MCF 10A (cell line): ENCODE results near the gene FCRL2. TPM values are rescaled to one million over a fixed set of nuclear protein-coding genes. Genes with fewer than 3 reads are reported as not detected.

Source experiments
- BruUV-seq: library from RNA; stranded (reverse); fragments of 400-500 nt; replicated peaks from 2 replicates; lab custom pipeline; 2021; lab: Mats Ljungman, UMichigan
- CTCF ChIA-PET: fragments of 300-600 bp; sonication (Branson Sonifier 250); formaldehyde crosslinking; extraction: SDS; loops from one replicate; lab custom pipeline; 2021; ENCODE audit warnings: antibody characterized with exemption, inconsistent platforms; lab: Yijun Ruan, JAX
- POLR2A ChIA-PET: fragments of 300-600, 350-650 bp; sonication (Branson Sonifier 250); formaldehyde crosslinking; extraction: SDS; loops from one replicate; lab custom pipeline; 2020; ENCODE audit warnings: antibody characterized with exemption, inconsistent platforms; lab: Yijun Ruan, JAX
- DNase-seq: peaks from one replicate; pipeline ENCODE4 v3.0.0-alpha.2; 2018; ENCODE audit not compliant: unreplicated experiment
- H3K27ac Mint-ChIP-seq: one replicate; pipeline ENCODE4 v1.8.0; 2022; ENCODE audit warnings: mild to moderate bottlenecking, low read depth, mixed read lengths; ENCODE audit not compliant: unreplicated experiment
- H3K27me3 Mint-ChIP-seq: one replicate; pipeline ENCODE4 v1.8.0; 2022; ENCODE audit warnings: mixed read lengths; ENCODE audit not compliant: insufficient read depth, unreplicated experiment
- H3K36me3 Mint-ChIP-seq: one replicate; pipeline ENCODE4 v1.8.0; 2022; ENCODE audit warnings: mild to moderate bottlenecking, moderate library complexity, mixed read lengths; ENCODE audit not compliant: insufficient read depth, unreplicated experiment
- H3K4me1 Mint-ChIP-seq: one replicate; pipeline ENCODE4 v1.8.0; 2022; ENCODE audit warnings: mixed read lengths; ENCODE audit not compliant: insufficient read depth, unreplicated experiment
- H3K4me3 Mint-ChIP-seq: one replicate; pipeline ENCODE4 v1.8.0; 2022; ENCODE audit warnings: mild to moderate bottlenecking, moderate library complexity, mixed read lengths; ENCODE audit not compliant: unreplicated experiment
- H3K9me3 Mint-ChIP-seq: one replicate; pipeline ENCODE4 v1.8.0; 2022; ENCODE audit warnings: mixed read lengths; ENCODE audit not compliant: unreplicated experiment
- intact Hi-C: fragments of 100-400 bp; cut with micrococcal nuclease; formaldehyde crosslinking; loops from 2 replicates; pipeline ENCODE4 v1.14.1; 2022
- total RNA-seq: library from RNA; stranded (reverse); gene quantifications from 2 replicates; pipeline ENCODE4 v1.2.3, GENCODE V29; 2022
- TF ChIP-seq, protein P1 (sequence below): fragments of 200-600 bp; IDR thresholded peaks from one replicate; pipeline ENCODE4 v1.8.0; 2022; ENCODE audit warnings: antibody characterized with exemption, mild to moderate bottlenecking; ENCODE audit not compliant: unreplicated experiment

Gene FCRL2
- total RNA-seq, 1 experiment from 2014 or later = not detected

DNA sequence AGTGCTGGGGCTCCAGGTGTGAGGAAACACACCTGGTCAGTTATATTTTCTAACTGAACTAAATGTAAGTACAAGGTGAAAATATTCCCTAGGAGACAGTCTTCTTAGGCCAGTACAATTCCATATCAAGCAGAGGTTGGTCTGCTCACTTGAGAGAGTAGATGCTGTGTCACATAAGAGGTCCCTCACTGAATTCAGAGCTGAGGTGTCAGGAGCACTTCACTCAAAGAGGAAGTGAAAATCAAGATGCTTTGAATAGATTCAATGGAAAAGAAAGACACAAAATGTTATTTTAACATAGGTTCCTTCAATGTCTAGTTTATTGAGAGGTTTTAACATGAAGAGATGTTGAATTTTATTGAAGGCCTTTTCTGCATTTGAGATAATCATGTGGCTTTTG lies 72.1 kb downstream of the FCRL2 start:
- no peaks in the 10 kb centered on the region for H3K4me1 Mint-ChIP-seq
- H3K27ac Mint-ChIP-seq = no peak overlapping the region
- no TSS peak for BruUV-seq
- intact Hi-C loops = no loop called here
- ChIA-PET CTCF (no interaction called here), POLR2A (no interaction called here)
- no peak for DNase-seq
- H3K9me3 Mint-ChIP-seq = no peaks in the 10 kb centered on the region
- peaks cover 65% of the 10 kb centered on the region for H3K27me3 Mint-ChIP-seq
- TF ChIP-seq, protein P1, sequence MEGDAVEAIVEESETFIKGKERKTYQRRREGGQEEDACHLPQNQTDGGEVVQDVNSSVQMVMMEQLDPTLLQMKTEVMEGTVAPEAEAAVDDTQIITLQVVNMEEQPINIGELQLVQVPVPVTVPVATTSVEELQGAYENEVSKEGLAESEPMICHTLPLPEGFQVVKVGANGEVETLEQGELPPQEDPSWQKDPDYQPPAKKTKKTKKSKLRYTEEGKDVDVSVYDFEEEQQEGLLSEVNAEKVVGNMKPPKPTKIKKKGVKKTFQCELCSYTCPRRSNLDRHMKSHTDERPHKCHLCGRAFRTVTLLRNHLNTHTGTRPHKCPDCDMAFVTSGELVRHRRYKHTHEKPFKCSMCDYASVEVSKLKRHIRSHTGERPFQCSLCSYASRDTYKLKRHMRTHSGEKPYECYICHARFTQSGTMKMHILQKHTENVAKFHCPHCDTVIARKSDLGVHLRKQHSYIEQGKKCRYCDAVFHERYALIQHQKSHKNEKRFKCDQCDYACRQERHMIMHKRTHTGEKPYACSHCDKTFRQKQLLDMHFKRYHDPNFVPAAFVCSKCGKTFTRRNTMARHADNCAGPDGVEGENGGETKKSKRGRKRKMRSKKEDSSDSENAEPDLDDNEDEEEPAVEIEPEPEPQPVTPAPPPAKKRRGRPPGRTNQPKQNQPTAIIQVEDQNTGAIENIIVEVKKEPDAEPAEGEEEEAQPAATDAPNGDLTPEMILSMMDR = no peak
- H3K36me3 Mint-ChIP-seq = no peaks in the 10 kb centered on the region
- H3K4me3 Mint-ChIP-seq = no peak overlapping the region

DNA sequence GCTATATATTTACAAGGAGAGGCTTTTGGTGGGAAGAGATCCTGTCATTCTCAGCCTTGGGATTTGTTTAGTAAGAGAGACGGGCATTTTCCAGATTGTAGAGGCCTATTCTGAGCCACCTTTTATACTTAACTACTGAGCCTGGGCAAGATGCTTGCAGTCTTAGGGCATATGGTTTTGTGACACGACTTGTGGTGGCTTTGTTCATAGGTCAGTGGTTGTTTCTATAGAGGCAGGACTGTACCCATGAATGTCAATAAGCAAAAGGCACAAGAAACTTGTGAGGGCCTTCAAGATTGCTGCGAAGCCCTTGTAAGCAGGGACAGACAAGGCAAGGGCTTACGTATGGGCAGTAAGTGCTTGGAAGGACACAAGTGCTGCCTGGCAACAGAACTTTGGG lies 73.0 kb downstream of the FCRL2 start:
- Mint-ChIP-seq H3K9me3 (no peaks in the 10 kb centered on the region), H3K36me3 (no peaks in the 10 kb centered on the region), H3K27ac (no peak overlapping the region), H3K4me3 (no peak overlapping the region), H3K27me3 (peaks cover 65% of the 10 kb centered on the region), H3K4me1 (no peaks in the 10 kb centered on the region)
- no TSS peak for BruUV-seq
- intact Hi-C loops = no loop called here
- TF ChIP-seq, protein P1 = no peak
- ChIA-PET POLR2A (no interaction called here), CTCF (interaction anchor here (0.7 kb wide), 1 partner anchor 13 kb away, joined by 4 read pairs; no protein-coding TSS in a partner anchor)
- DNase-seq = no peak

DNA sequence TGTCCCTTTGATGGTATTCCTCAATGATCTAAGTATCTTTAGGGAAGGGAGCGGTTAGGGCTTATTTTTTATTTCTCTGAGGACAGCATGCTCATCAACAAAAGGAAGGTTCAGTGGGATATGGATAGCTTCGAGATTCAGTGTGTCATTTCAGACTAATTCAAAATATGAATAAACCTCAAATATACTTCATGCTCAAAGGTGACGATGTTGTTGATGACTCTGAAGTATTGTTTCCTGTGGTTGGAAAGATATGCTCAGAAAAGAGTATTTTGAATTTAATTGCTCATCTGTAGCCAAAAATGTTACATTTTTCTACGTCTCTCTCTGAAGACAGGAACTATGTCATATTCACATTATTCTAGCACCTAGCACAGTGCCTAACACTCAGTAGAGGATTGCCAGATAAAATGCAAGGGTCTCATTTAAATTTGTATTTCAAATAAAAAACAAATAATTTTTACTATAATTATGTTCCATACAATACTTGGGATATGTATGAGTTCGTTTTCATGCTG lies 74.6 kb downstream of the FCRL2 start:
- BruUV-seq = no TSS peak
- H3K27ac Mint-ChIP-seq = no peak overlapping the region
- ChIA-PET CTCF (interaction anchor here (1.1 kb wide), 1 partner anchor 287 kb away, joined by 3 read pairs; no protein-coding TSS in a partner anchor), POLR2A (no interaction called here)
- no peak for DNase-seq
- TF ChIP-seq, protein P1 = no peak
- peaks cover 67% of the 10 kb centered on the region for H3K27me3 Mint-ChIP-seq
- no peak overlapping the region for H3K4me3 Mint-ChIP-seq
- H3K4me1 Mint-ChIP-seq = no peaks in the 10 kb centered on the region
- H3K9me3 Mint-ChIP-seq = no peaks in the 10 kb centered on the region
- intact Hi-C loops = no loop called here
- H3K36me3 Mint-ChIP-seq = no peaks in the 10 kb centered on the region

DNA sequence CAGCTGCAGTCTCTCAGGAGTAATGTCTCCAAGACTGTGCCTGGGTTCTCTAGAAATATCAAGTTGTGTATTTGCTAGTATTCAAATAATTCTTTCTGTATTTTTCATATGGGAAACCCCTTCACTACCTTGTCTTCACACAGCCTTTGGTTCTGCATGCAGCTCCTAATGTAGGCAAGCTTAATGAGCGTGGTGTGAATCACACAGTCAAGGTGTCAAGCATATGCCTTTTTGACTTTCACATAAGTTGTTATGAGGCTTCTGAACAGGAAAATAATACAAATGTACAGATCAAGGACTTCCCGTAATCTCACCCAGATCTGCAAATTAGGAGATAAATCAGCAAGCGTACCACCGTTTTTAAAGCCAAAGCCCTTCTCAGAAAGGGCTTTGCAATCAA lies 76.2 kb downstream of the FCRL2 start, which contains the start of gene FCRL3:
TSS of gene FCRL3 (minus strand) at position 38 of the 400 bp plus-strand sequence. CDS start 280 bp downstream, outside the sequence.
- TF ChIP-seq, protein P1 = no peak
- Mint-ChIP-seq H3K4me1 (no peaks in the 10 kb centered on the region), H3K36me3 (no peaks in the 10 kb centered on the region), H3K9me3 (no peaks in the 10 kb centered on the region), H3K27ac (no peak within 1 kb of the TSS), H3K4me3 (no peak within 1 kb of the TSS), H3K27me3 (peaks cover 64% of the 10 kb centered on the region)
- intact Hi-C loops = no loop called here
- no TSS peak for BruUV-seq
- ChIA-PET CTCF (interaction anchor here (1.5 kb wide), 1 partner anchor 420 kb away, joined by 3 read pairs; no protein-coding TSS in a partner anchor), POLR2A (no interaction called here)
- DNase-seq = no peak
